Stimulated activated memory B cell treated with anti-CD40 and anti-IgM and Interleukin-4, amounts not matched to agents 10 μg/mL and 1 μg/mL and 100 μg/mL, for 72 hours (primary cell): ENCODE results near the gene USP40.

Experiments used
- ATAC-seq: fragments of 150-1000 bp; cut with Tn5 transposase; 2 replicates; pipeline ENCODE4 v1.10.0; 2021
- H3K27ac Mint-ChIP-seq: one replicate; pipeline ENCODE4 v1.8.0; 2022; ENCODE audit warnings: mild to moderate bottlenecking, mixed read lengths
- H3K27me3 Mint-ChIP-seq: one replicate; pipeline ENCODE4 v1.8.0; 2022; ENCODE audit warnings: mixed read lengths
- H3K36me3 Mint-ChIP-seq: one replicate; pipeline ENCODE4 v1.8.0; 2022; ENCODE audit warnings: mixed read lengths
- H3K4me1 Mint-ChIP-seq: one replicate; pipeline ENCODE4 v1.8.0; 2022; ENCODE audit warnings: mixed read lengths
- H3K4me3 Mint-ChIP-seq: one replicate; pipeline ENCODE4 v1.8.0; 2022; ENCODE audit warnings: mild to moderate bottlenecking, moderate library complexity, mixed read lengths
- H3K9me3 Mint-ChIP-seq: one replicate; pipeline ENCODE4 v1.8.0; 2022; ENCODE audit warnings: mixed read lengths

The USP40 gene

DNA sequence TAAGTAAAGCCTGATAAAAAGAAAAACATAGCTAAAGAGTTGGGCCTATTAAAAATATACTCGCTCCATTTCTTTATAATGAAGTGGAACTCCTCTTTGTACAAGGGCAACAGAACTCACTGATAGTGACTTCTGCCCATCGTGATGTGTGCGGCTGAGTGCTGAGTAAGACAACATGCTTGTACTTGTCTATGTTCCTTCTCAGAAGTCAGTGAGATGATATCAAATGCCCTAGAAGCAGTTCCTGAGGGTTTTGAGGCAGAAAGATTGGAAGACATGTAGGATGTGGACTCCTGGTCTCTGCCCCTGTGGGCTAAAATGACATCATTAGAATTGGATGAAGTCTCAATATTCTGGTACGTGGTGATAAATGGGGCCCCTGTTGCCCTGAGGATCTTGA is 73.8 kb downstream of the USP40 start:
- Mint-ChIP-seq H3K27me3 (no peaks in the 10 kb centered on the region), H3K4me3 (no peak overlapping the region), H3K36me3 (peaks cover 58% of the 10 kb centered on the region), H3K27ac (no peak overlapping the region), H3K4me1 (peaks cover 12% of the 10 kb centered on the region), H3K9me3 (no peaks in the 10 kb centered on the region)
- no peak for ATAC-seq

DNA sequence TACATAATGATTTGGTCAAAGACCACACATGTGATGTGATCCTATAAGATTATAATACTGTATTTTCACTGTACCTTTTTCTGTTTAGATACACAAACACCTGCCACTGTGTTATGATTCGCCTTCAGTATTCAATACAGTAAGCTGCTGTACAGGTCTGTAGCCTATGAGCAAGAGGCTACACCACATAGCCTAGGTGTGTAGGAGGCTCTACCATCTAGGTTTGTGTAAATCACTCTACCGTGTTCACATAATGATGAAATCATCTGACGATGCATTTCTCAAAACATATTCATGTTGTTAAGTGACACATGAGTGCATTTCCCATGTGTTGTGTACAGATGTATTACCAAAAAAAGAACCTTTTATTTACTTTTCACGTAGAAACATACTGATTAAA is 74.5 kb downstream of the USP40 start:
- no peak overlapping the region for H3K27ac Mint-ChIP-seq
- ATAC-seq, result no peak
- H3K9me3 Mint-ChIP-seq, result no peaks in the 10 kb centered on the region
- peaks cover 5% of the 10 kb centered on the region for H3K4me1 Mint-ChIP-seq
- peaks cover 53% of the 10 kb centered on the region for H3K36me3 Mint-ChIP-seq
- no peaks in the 10 kb centered on the region for H3K27me3 Mint-ChIP-seq
- H3K4me3 Mint-ChIP-seq, result no peak overlapping the region

DNA sequence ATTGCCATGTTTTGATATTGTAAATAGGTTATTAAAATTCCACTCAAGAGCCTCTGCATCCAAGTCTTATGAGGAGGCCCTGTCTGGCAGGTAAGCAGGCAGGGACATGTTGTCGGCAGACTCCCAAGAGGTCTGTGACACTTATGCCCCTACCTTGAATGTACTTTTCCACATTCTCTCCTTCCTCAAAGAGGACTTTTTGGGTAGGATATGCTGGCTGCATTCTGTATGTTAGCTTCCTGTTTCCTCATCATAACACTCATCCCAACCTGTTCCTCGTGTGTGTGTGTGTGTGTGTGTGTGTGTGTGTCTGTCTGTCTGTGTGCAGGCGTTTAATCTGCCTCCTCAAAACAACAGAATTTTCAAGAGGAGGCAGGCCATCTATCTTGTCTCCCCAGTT is 75.3 kb downstream of the USP40 start:
- H3K27me3 Mint-ChIP-seq, result no peaks in the 10 kb centered on the region
- H3K4me1 Mint-ChIP-seq, result no peaks in the 10 kb centered on the region
- no peak overlapping the region for H3K4me3 Mint-ChIP-seq
- H3K9me3 Mint-ChIP-seq, result no peaks in the 10 kb centered on the region
- ATAC-seq, result no peak
- no peak overlapping the region for H3K27ac Mint-ChIP-seq
- H3K36me3 Mint-ChIP-seq, result peaks cover 54% of the 10 kb centered on the region

DNA sequence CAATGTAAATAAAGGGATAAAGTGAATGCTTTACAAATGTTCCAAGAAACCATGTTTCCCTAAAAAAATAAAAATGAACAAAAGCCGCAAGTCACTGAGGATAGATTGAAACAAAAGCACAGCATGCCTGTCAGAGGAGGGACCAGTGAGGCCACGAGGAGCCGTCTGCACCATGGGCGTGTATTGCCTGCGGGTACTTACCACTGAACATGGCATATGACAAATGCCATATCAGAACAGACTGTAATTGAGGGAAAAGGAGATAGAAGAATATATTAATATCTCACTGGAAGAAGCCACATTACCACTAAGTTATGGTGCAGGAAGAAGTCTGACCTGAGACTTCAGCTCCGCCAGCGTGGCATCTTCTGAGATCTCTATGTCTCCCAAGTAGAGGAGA is 75.8 kb downstream of the USP40 start:
- Mint-ChIP-seq H3K4me3 (no peak overlapping the region), H3K4me1 (no peaks in the 10 kb centered on the region), H3K9me3 (no peaks in the 10 kb centered on the region), H3K27ac (no peak overlapping the region), H3K36me3 (peaks cover 57% of the 10 kb centered on the region), H3K27me3 (no peaks in the 10 kb centered on the region)
- ATAC-seq, result no peak

DNA sequence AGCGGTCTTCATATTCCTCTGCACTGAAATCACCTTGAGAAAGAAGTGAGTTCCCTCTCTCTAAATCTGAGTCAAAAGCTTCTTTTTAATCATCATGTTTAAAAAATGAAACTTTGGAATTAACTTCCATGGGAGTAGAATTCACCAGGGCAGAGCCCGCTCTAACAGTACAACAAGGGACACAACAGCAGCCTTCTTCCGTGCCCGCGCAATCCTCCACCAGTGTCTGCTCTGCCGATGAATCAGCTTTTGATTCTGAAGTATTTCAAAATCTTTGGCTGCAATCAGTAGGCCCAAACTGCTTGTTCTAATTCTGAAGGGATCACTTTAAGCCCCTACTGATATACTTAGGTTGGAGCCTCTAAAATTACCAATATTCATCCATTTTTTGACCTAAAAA is 76.9 kb downstream of the USP40 start:
- no peaks in the 10 kb centered on the region for H3K9me3 Mint-ChIP-seq
- H3K27ac Mint-ChIP-seq, result no peak overlapping the region
- H3K36me3 Mint-ChIP-seq, result peaks cover 61% of the 10 kb centered on the region
- H3K4me3 Mint-ChIP-seq, result no peak overlapping the region
- no peak for ATAC-seq
- H3K4me1 Mint-ChIP-seq, result no peaks in the 10 kb centered on the region
- H3K27me3 Mint-ChIP-seq, result no peaks in the 10 kb centered on the region

DNA sequence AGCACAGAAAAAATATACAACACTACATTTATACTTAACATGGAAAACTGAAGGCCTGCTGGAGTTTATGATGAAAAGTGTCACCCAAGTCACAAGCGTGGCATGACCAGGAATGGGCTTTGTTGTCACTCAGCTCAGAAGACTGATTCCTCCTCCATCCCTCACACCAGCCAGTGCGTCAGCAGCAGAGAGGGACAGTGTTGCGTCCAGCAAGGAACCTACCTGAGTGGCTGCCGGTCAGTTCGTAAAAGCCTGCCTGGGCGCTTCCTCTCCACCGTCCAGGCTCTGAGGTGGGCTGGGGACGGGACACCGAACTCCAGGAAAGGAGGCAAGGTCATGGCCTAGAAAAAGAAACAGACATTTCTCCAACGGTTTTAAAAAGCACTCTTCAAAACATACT is 77.4 kb downstream of the USP40 start:
- no peaks in the 10 kb centered on the region for H3K4me1 Mint-ChIP-seq
- H3K27me3 Mint-ChIP-seq, result no peaks in the 10 kb centered on the region
- H3K4me3 Mint-ChIP-seq, result no peak overlapping the region
- peaks cover 65% of the 10 kb centered on the region for H3K36me3 Mint-ChIP-seq
- no peak for ATAC-seq
- H3K27ac Mint-ChIP-seq, result no peak overlapping the region
- no peaks in the 10 kb centered on the region for H3K9me3 Mint-ChIP-seq

DNA sequence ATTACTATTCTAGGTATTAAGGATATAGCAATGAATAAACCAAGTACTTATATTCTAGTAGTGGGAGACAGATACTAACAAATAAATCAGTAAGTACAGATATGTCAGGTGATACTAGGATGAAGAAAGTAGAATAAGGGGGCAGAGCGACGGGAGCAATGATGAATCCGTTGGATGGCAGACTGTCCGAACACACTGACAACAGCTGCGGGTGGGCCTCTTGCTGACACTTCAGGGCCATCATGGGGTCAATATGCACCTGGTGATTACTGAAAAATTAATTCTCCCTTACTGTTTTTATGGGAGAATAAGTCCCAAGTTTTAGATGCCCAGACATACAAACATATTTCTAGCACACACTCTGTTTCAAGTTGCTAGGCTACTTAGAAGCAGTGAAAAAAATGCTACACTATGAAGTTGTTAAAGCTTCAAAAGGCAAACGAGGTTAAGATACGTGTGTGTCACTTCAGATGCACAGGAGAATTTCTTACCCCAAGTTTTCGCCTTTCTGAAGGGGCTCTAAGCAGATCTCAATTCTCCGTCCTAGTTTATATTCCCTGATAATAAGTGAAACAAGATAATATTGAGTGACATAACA is 78.7 kb downstream of the USP40 start:
- Mint-ChIP-seq H3K9me3 (no peaks in the 10 kb centered on the region), H3K27ac (no peak overlapping the region), H3K4me1 (no peaks in the 10 kb centered on the region), H3K4me3 (no peak overlapping the region), H3K36me3 (peaks cover 61% of the 10 kb centered on the region), H3K27me3 (no peaks in the 10 kb centered on the region)
- ATAC-seq, result no peak

DNA sequence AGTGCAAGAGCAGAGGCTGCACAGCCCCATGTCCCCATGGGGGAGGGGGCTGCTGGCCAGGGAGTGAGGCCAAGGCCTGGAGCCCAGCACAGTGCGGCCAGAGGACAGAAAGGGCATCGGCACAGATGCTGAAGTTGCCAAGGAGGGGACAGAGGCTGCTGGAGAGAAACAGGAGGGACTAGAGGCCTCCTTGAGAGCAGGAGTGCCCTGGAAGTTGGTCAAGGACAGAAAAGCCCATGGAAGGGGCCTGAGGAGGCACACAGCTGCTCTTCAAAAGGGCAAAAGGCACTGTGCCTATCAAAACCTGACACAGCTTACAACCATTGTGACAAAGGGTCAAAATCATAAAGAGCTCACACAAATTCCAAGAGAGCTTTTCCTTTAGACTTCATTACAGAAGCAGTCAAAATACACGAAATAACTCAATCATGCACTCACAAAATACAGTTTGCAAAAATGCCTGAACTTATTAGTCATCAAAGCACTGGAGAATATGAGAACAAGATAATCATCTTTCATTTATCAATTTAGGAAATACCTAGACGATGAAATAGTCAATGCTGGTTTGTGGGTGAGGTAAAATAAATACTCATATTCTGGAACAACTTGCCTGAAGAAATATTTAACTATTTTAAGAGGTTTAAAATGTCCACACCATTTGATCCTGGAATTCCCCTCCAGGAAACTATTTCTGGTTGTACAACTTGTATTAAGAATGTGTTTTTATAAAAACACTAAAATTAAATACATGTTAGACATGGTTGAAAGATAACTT is 79.6 kb downstream of the USP40 start:
- H3K27me3 Mint-ChIP-seq, result no peaks in the 10 kb centered on the region
- no peak overlapping the region for H3K4me3 Mint-ChIP-seq
- ATAC-seq, result no peak
- H3K36me3 Mint-ChIP-seq, result peaks cover 62% of the 10 kb centered on the region
- H3K27ac Mint-ChIP-seq, result no peak overlapping the region
- no peaks in the 10 kb centered on the region for H3K4me1 Mint-ChIP-seq
- H3K9me3 Mint-ChIP-seq, result no peaks in the 10 kb centered on the region

DNA sequence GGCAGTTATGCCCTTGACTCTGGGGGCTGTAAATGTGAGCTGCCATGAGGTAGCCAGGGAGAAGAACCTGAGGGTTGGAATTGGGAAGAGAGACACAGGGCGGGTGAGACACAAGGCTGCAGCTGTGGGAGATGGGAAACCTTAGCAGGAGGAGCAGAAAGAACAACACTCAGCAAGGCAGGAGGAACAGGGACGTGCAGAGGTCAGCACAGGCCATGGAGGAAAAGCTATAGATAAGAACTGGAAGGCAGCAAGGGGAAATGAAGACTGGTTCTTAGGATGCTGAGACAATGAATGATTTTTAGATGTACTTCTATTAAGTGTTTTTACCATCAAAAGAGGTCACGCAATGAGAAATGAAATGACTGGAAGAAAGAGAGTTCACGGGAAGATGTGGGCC is 80.2 kb downstream of the USP40 start:
- H3K9me3 Mint-ChIP-seq, result no peaks in the 10 kb centered on the region
- no peak overlapping the region for H3K4me3 Mint-ChIP-seq
- ATAC-seq, result no peak
- H3K27me3 Mint-ChIP-seq, result no peaks in the 10 kb centered on the region
- peaks cover 63% of the 10 kb centered on the region for H3K36me3 Mint-ChIP-seq
- H3K4me1 Mint-ChIP-seq, result no peaks in the 10 kb centered on the region
- H3K27ac Mint-ChIP-seq, result no peak overlapping the region

DNA sequence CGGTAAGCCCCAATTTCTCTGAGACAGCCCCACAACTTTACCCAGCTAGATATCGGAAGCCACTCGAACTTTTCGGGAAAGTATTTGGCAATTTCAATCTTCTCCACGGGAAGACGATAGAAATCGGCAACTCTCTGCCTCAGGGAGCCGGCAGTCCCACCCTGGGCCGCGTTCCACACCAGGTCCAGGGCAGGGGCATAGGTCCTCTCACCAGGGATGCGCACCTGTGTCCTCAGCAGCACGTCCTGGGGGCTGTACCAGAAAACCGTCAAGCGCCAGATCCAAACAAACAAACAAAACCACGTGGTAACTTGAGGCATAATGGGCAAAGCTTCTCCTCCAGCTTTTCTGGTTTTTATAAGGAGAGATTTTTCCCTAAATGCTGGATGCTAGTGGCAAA is 80.9 kb downstream of the USP40 start:
- Mint-ChIP-seq H3K27me3 (no peaks in the 10 kb centered on the region), H3K4me3 (no peak overlapping the region), H3K9me3 (no peaks in the 10 kb centered on the region), H3K4me1 (no peaks in the 10 kb centered on the region), H3K27ac (no peak overlapping the region), H3K36me3 (peaks cover 58% of the 10 kb centered on the region)
- no peak for ATAC-seq

DNA sequence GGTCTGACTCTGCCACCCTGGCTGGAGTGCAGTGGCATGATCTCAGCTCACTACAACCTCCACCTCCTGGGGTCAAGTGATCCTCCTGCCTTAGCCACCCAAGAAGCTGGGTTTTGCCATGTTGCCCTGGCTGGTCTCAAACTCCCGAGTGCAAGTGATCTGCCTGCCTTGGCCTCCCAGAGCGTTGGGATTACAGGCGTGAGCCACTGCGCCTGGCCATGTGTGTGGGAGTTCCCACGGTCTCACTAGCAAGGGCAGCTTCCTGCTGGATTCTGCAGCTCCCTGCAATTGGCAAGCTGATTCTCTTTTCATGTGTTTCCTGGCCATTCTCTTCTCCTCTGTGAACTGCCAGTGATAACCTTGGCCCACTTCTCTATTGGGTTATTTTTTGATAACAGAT is 84.0 kb downstream of the USP40 start:
- no peaks in the 10 kb centered on the region for H3K4me1 Mint-ChIP-seq
- H3K27me3 Mint-ChIP-seq, result no peaks in the 10 kb centered on the region
- no peaks in the 10 kb centered on the region for H3K9me3 Mint-ChIP-seq
- no peak overlapping the region for H3K4me3 Mint-ChIP-seq
- no peak for ATAC-seq
- H3K27ac Mint-ChIP-seq, result peak overlapping the region; percentile 57
- H3K36me3 Mint-ChIP-seq, result peaks cover 49% of the 10 kb centered on the region

DNA sequence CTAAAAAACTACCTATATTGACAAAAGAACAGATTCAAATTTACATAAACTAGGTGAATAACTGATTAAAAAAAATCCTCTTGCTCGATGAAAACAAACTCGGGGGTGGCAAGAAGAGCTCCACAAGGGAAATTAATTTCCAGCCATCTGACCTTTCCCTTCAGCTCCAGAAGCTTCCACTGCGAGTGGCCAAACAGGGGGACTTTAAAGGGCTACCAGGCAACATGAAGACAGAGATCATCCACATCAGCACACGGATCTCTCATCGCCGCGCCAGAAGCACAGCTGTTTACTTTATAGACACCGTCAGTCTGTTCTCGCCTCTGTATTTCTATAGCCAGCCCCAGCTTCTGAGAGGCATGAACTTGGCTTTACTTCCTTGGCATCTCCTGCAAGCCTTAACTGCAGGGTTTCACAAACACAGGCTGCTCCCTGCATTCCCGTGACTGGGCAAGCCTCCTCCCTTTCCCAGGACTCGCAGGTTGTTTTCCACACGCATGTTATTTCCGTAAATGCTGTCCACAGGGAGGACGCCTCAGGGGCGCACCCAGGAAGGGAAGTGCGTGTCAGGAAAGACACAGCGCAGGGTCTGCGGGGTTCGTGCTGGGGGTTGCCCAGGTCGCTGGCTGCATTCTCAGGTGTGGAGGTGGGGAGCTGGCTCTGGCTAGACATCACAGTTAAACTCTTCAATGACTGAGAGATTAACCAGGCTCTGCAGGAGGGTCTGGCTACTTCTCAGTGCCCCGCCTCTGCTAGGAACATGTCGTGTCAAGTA is 85.0 kb downstream of the USP40 start:
- peak overlapping the region; percentile 61 for H3K27ac Mint-ChIP-seq
- no peaks in the 10 kb centered on the region for H3K27me3 Mint-ChIP-seq
- no peaks in the 10 kb centered on the region for H3K9me3 Mint-ChIP-seq
- no peak overlapping the region for H3K4me3 Mint-ChIP-seq
- H3K4me1 Mint-ChIP-seq, result no peaks in the 10 kb centered on the region
- ATAC-seq, result no peak
- peaks cover 54% of the 10 kb centered on the region for H3K36me3 Mint-ChIP-seq

DNA sequence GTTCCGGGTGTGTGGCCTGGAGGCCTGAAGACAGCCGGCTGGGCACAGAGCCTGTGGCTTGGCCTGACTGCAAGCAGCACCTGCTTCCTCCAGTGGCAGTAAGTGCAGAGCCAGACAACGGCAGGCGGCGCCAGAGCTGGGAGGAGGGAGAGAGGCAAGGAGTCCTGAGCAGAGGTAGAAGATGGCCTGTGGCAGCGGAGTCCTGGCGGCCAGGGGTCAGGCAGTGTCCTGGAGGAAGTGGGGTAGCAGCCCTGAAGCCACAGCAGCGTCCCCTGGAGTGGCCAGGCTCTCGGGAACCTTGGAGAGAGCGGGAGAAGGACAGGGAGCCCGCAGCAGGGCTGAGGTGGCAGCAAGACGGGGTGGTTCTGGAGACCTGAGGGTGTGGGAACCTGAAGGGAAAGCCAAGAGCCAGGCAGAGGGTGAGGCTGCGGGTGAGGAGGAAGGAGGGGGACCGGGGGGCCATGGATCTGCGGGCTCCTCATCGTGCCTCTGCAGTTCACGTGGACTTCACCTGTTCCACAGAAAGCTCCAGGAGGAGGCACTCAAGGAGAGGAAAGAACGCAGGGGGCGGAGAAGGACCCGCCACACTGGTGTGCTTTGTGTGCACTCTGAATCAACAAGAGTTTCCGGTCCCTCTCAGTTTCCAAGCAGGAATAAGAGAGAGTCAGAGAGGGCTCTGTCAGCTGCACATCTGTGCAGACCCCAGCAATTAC is 85.9 kb downstream of the USP40 start:
- no peaks in the 10 kb centered on the region for H3K27me3 Mint-ChIP-seq
- H3K4me3 Mint-ChIP-seq, result no peak overlapping the region
- ATAC-seq, result no peak
- H3K9me3 Mint-ChIP-seq, result no peaks in the 10 kb centered on the region
- H3K36me3 Mint-ChIP-seq, result peaks cover 53% of the 10 kb centered on the region
- no peak overlapping the region for H3K27ac Mint-ChIP-seq
- H3K4me1 Mint-ChIP-seq, result no peaks in the 10 kb centered on the region

DNA sequence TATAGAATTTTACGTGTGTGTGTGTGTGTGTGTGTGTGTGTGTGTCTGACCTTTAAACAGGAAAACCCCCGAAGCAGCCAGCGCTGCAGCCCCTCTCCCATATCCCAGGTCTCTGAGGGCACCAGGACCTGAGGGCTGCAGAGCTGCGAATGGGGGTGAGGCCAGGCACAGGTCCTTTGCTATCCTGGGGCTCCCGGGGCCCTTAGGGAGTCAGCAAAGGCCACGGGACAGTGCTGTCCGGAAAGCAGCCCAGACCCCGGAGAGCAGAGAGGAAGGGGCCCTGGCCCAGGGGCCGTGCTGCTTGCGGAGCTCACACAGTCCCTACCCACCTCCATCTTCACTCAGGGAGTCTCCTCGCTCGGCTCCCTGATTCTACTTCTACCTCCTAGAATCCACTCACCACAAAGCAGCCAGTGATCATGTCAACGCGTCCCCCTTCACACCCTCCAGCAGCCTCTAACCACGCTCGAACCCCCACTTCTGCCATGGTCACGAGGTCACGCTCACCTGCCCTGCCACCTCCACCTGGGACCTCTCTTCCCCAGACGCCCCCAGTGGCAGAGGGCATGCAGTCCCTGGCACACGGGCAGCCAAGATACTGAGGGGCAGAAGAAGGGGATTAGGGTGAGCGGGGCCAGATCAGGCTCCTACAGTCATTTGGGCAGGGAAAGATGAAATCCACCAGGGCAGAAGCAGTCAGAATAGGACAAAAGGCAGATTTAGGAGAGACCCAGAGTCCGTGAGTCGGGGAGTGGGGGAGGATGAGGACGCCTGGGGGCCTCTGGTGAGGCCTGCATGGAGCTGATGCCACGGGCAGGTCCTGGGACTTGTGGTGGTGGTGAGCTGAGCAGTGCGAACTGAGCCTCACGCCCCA is 86.7 kb downstream of the USP40 start:
- no peak overlapping the region for H3K27ac Mint-ChIP-seq
- peaks cover 52% of the 10 kb centered on the region for H3K36me3 Mint-ChIP-seq
- no peak overlapping the region for H3K4me3 Mint-ChIP-seq
- no peaks in the 10 kb centered on the region for H3K9me3 Mint-ChIP-seq
- H3K27me3 Mint-ChIP-seq, result no peaks in the 10 kb centered on the region
- no peak for ATAC-seq
- no peaks in the 10 kb centered on the region for H3K4me1 Mint-ChIP-seq
